GM19455 (cell line): ENCODE measurements around the gene BTG4.

Experiments
- ATAC-seq: cut with Tn5 transposase; IDR thresholded peaks from one replicate; pipeline ENCODE4 v1.9.1; 2021; ENCODE audit not compliant: unreplicated experiment

Gene BTG4

GRCh38 chr11:111537336-111537860 lies 25.2 kb upstream of the BTG4 start:
- no peak for ATAC-seq

GRCh38 chr11:111535281-111535680 lies 23.1 kb upstream of the BTG4 start:
- no peak for ATAC-seq

- ATAC-seq = no peak
These were observed 20.2 kb upstream of the BTG4 start for GRCh38 chr11:111532365-111532709.

GRCh38 chr11:111531687-111532364 lies 19.6 kb upstream of the BTG4 start:
- ATAC-seq = no peak

GRCh38 chr11:111531136-111531535 lies 18.9 kb upstream of the BTG4 start:
- no peak for ATAC-seq

- no peak for ATAC-seq
These were observed 17.9 kb upstream of the BTG4 start for GRCh38 chr11:111530091-111530490.

GRCh38 chr11:111528557-111528956 lies 16.4 kb upstream of the BTG4 start:
- no peak for ATAC-seq

- ATAC-seq = no peak
These were observed 15.1 kb upstream of the BTG4 start for GRCh38 chr11:111527279-111527678.

GRCh38 chr11:111526501-111526900 lies 14.3 kb upstream of the BTG4 start:
- ATAC-seq = no peak

- ATAC-seq = no peak
These were observed 13.3 kb upstream of the BTG4 start for GRCh38 chr11:111525456-111525855.

- no peak for ATAC-seq
These were observed 11.9 kb upstream of the BTG4 start for GRCh38 chr11:111524056-111524455.

- no peak for ATAC-seq
These were observed 11.2 kb upstream of the BTG4 start for GRCh38 chr11:111523343-111523742.

- ATAC-seq = no peak
These were observed 10.2 kb upstream of the BTG4 start for GRCh38 chr11:111522426-111522825.

GRCh38 chr11:111521135-111521534 lies 8.9 kb upstream of the BTG4 start:
- ATAC-seq = no peak

GRCh38 chr11:111520560-111520959 lies 8.4 kb upstream of the BTG4 start:
- no peak for ATAC-seq

GRCh38 chr11:111518668-111519067 lies 6.5 kb upstream of the BTG4 start:
- ATAC-seq = no peak

- no peak for ATAC-seq
These were observed 3.4 kb upstream of the BTG4 start for GRCh38 chr11:111515591-111515990.

GRCh38 chr11:111514216-111515031 lies 2.2 kb upstream of the BTG4 start, which contains the start of gene HOATZ:
HOATZ (plus strand) TSS chr11:111514778; CDS start chr11:111514785, 7 bp downstream.
- no peak for ATAC-seq

- ATAC-seq = no peak
These were observed 1.0 kb upstream of the BTG4 start for GRCh38 chr11:111513240-111513605.

- ATAC-seq = no peak
These were observed 1.9 kb downstream of the BTG4 start for GRCh38 chr11:111510311-111510710.

GRCh38 chr11:111502611-111503010 lies 9.6 kb downstream of the BTG4 start:
- no peak for ATAC-seq

- no peak for ATAC-seq
These were observed 11.7 kb downstream of the BTG4 start for GRCh38 chr11:111500481-111500880.
